Measurements from ENCODE around the gene ALK.

GRCh38 chr2:29272311-29272710, 649.1 kb downstream of the ALK start:
- TF ChIP-seq CTCF (IDR thresholded peaks at IDR 0.05; ENCODE audit: low read depth, low read length) (no peak), POLR2A (IDR thresholded peaks at IDR 0.05; ENCODE audit: extremely low read depth, insufficient read length) (no peak), MYC (IDR thresholded peaks at IDR 0.05; ENCODE audit: low read depth, low read length) (no peak), MAX (IDR thresholded peaks at IDR 0.05; ENCODE audit: low read depth, low read length) (no peak)

All from NB4 (cell line).